GM23338 (cell line): Measurements from ENCODE around the gene GTPBP4. TPM values are rescaled to one million over a fixed set of nuclear protein-coding genes. Genes with fewer than 3 reads are reported as not detected.

Source experiments
- ATAC-seq: fragments of 200-7000 bp; cut with Tn5 transposase; 3 replicates; pipeline ENCODE4 v1.9.1; 2020
- DNase-seq: peaks from one replicate; pipeline ENCODE4 v3.0.0-alpha.2; 2015; ENCODE audit warnings: low spot score
- H2AFZ ChIP-seq: fragments of 200-600 bp; sonication (generic); 2 replicates; pipeline ENCODE4 v1.8.0; 2016; ENCODE audit warnings: antibody characterized with exemption, mild to moderate bottlenecking, moderate library complexity
- H3F3A ChIP-seq: fragments of 200-600 bp; sonication (generic); replicated peaks from 2 replicates; pipeline ENCODE4 v1.8.0; 2017; ENCODE audit warnings: antibody characterized with exemption, mixed run types, low read depth
- H3K27ac ChIP-seq: fragments of 200-600 bp; sonication (generic); 2 replicates; pipeline ENCODE4 v1.6.1; 2016; ENCODE audit warnings: low read depth
- H3K27me3 ChIP-seq: fragments of 200-600 bp; sonication (generic); 2 replicates; pipeline ENCODE4 v1.8.0; 2016; ENCODE audit warnings: mild to moderate bottlenecking, mixed run types, moderate library complexity; ENCODE audit not compliant: insufficient read depth
- H3K36me3 ChIP-seq: fragments of 200-600 bp; sonication (generic); 2 replicates; pipeline ENCODE4 v1.8.0; 2016; ENCODE audit warnings: mild to moderate bottlenecking; ENCODE audit not compliant: insufficient read depth
- H3K4me1 ChIP-seq: fragments of 200-600 bp; sonication (generic); 2 replicates; pipeline ENCODE4 v1.8.0; 2016; ENCODE audit warnings: mild to moderate bottlenecking, moderate library complexity; ENCODE audit not compliant: insufficient read depth
- H3K4me2 ChIP-seq: fragments of 200-600 bp; sonication (generic); 2 replicates; pipeline ENCODE4 v1.7.1; 2017; ENCODE audit warnings: mixed run types
- H3K4me3 ChIP-seq: fragments of 200-600 bp; sonication (generic); 2 replicates; pipeline ENCODE4 v1.6.1; 2016; ENCODE audit warnings: mixed run types
- H3K79me2 ChIP-seq: fragments of 200-600 bp; sonication (generic); replicated peaks from 2 replicates; pipeline ENCODE4 v1.8.0; 2017; ENCODE audit warnings: mild to moderate bottlenecking; ENCODE audit not compliant: insufficient read depth
- H3K9me2 ChIP-seq: fragments of 200-600 bp; sonication (generic); 2 replicates; pipeline ENCODE4 v1.8.0; 2017; ENCODE audit not compliant: insufficient read depth
- H4K20me1 ChIP-seq: fragments of 200-600 bp; sonication (generic); replicated peaks from 2 replicates; pipeline ENCODE4 v1.8.0; 2017; ENCODE audit warnings: mild to moderate bottlenecking; ENCODE audit not compliant: insufficient read depth
- H3K27ac Mint-ChIP-seq: 2 replicates; pipeline ENCODE4 v1.8.0; 2020; ENCODE audit warnings: inconsistent platforms, mild to moderate bottlenecking, moderate library complexity, mixed read lengths
- H3K27me3 Mint-ChIP-seq: 3 replicates; pipeline ENCODE4 v1.8.0; 2022; ENCODE audit warnings: low read depth, mild to moderate bottlenecking, moderate library complexity, mixed read lengths, inconsistent platforms; ENCODE audit not compliant: insufficient read depth, poor library complexity
- H3K36me3 Mint-ChIP-seq: 3 replicates; pipeline ENCODE4 v1.8.0; 2021; ENCODE audit warnings: low read depth, mild to moderate bottlenecking, inconsistent platforms, moderate library complexity, mixed read lengths
- H3K4me1 Mint-ChIP-seq: 3 replicates; pipeline ENCODE4 v1.8.0; 2020; ENCODE audit warnings: mild to moderate bottlenecking, inconsistent platforms, mixed read lengths
- H3K4me3 Mint-ChIP-seq: 3 replicates; pipeline ENCODE4 v1.8.0; 2021; ENCODE audit warnings: moderate library complexity, mild to moderate bottlenecking, inconsistent platforms, mixed read lengths
- H3K9me3 Mint-ChIP-seq: 3 replicates; pipeline ENCODE4 v1.8.0; 2020; ENCODE audit warnings: moderate library complexity, mild to moderate bottlenecking, inconsistent platforms, mixed read lengths
- CREB1 ChIP-seq: fragments of 250-450 bp; sonication (Bioruptor Pico); IDR thresholded peaks from 2 replicates; pipeline ENCODE4 v1.5.0; 2020; ENCODE audit warnings: low read depth, mild to moderate bottlenecking, moderate library complexity
- CTCF ChIP-seq, 2 experiments: fragments of 200-600 bp in 1 of 2; sonication (generic) in 1 of 2; conservative IDR thresholded peaks; 2 replicates each; pipeline versions ENCODE4 v1.5.1 to v1.6.1; 2016 to 2017; ENCODE audit warnings: antibody characterized with exemption in 2 of 2, low read depth in 2 of 2, mild to moderate bottlenecking in 2 of 2, moderate library complexity in 1 of 2
- EZH2 ChIP-seq: fragments of 200-600 bp; sonication (generic); IDR thresholded peaks from one replicate; pipeline ENCODE4 v1.8.0; 2017; ENCODE audit warnings: antibody characterized with exemption, mild to moderate bottlenecking, low read depth; ENCODE audit not compliant: unreplicated experiment
- JUNB ChIP-seq: IDR thresholded peaks from one replicate; pipeline ENCODE4 v1.6.1; 2016; ENCODE audit warnings: antibody characterized with exemption; ENCODE audit not compliant: unreplicated experiment
- NANOG ChIP-seq: IDR thresholded peaks from 2 replicates; pipeline ENCODE4 v1.6.1; 2016; ENCODE audit warnings: antibody characterized with exemption, borderline replicate concordance
- POLR2AphosphoS5 ChIP-seq: IDR thresholded peaks from 2 replicates; pipeline ENCODE4 v1.6.1; 2016; ENCODE audit warnings: antibody characterized with exemption, low read depth
- REST ChIP-seq: IDR thresholded peaks from one replicate; pipeline ENCODE4 v1.6.1; 2018; ENCODE audit warnings: antibody characterized with exemption; ENCODE audit not compliant: unreplicated experiment
- ZNF114 ChIP-seq: fragments of 250-450 bp; sonication (Bioruptor Pico); IDR thresholded peaks from 2 replicates; pipeline ENCODE4 v1.5.0; 2020; ENCODE audit warnings: mild to moderate bottlenecking, moderate library complexity
- ZNF331 ChIP-seq: fragments of 250-450 bp; sonication (Bioruptor Pico); IDR thresholded peaks from 2 replicates; pipeline ENCODE4 v1.5.0; 2020; ENCODE audit warnings: low read depth, mild to moderate bottlenecking, moderate library complexity
- ZNF462 ChIP-seq: fragments of 250-450 bp; sonication (Bioruptor Pico); IDR thresholded peaks from 2 replicates; pipeline ENCODE4 v1.5.0; 2020; ENCODE audit warnings: mild to moderate bottlenecking, moderate library complexity
- polyA plus RNA-seq: library from polyadenylated mRNA; unstranded; fragments of >200 nt; fragmentation: Nextera tagmentation; extraction: Ambion mirVana; gene quantifications from 2 replicates; pipeline ENCODE4 v1.2.1, GENCODE V29; 2016
- total RNA-seq: library from RNA; depleted of rRNA; stranded (reverse); fragments of >200 nt; shearing (Covaris generic); gene quantifications from 2 replicates; pipeline ENCODE4 v1.2.3, GENCODE V29; 2014

The GTPBP4 gene
- total and polyA plus RNA-seq, 2 experiments from 2014 or later = 56.5 to 62.6 TPM

GRCh38 chr10:1063232-1063865, 75.1 kb downstream of the GTPBP4 start (continued):
- no peak for TF ChIP-seq ZNF462 (CRISPR knock-in tag)
- TF ChIP-seq NANOG = no peak
- no peak for TF ChIP-seq CTCF (conservative IDR thresholded peaks at IDR 0.05; ENCODE audit: low read depth in 2 of 2)
- TF ChIP-seq JUNB = no peak
- TF ChIP-seq EZH2 = no peak

GRCh38 chr10:1064964-1065247, 76.7 kb downstream of the GTPBP4 start:
- H3K9me2 ChIP-seq = no peaks in the 10 kb centered on the region
- H3K4me1 ChIP-seq = no peaks in the 10 kb centered on the region
- no peaks in the 10 kb centered on the region; the same call in 2 of the 3 replicates for H3K36me3 Mint-ChIP-seq
- H3F3A ChIP-seq = no peaks in the 10 kb centered on the region; the same call in 1 of the 2 replicates
- peaks cover 6% of the 10 kb centered on the region; the same call in 1 of the 2 replicates for H4K20me1 ChIP-seq
- H3K36me3 ChIP-seq = no peaks in the 10 kb centered on the region
- no peaks in the 10 kb centered on the region for H3K9me3 Mint-ChIP-seq
- H3K4me2 ChIP-seq = no peak overlapping the region
- no peak overlapping the region for H3K4me3 ChIP-seq
- DNase-seq (no peak), ATAC-seq (no peak)
- peaks cover 43% of the 10 kb centered on the region for H3K79me2 ChIP-seq
- H3K27me3 ChIP-seq = no peaks in the 10 kb centered on the region
- H3K4me3 Mint-ChIP-seq = no peak overlapping the region
- no peak overlapping the region for H3K27ac ChIP-seq
- H2AFZ ChIP-seq = no peak overlapping the region
- H3K27ac Mint-ChIP-seq = no peak overlapping the region
- H3K27me3 Mint-ChIP-seq = peaks cover 5% of the 10 kb centered on the region
- H3K4me1 Mint-ChIP-seq = no peaks in the 10 kb centered on the region
- TF ChIP-seq POLR2AphosphoS5 (no peak), REST (no peak), ZNF331 (CRISPR knock-in tag) (no peak), ZNF114 (CRISPR knock-in tag) (no peak), JUNB (no peak), CREB1 (CRISPR knock-in tag) (no peak), CTCF (conservative IDR thresholded peaks at IDR 0.05; ENCODE audit: low read depth in 2 of 2) (no peak)
